ENCODE measurements around the gene CC2D1A. TPM values are rescaled to one million over a fixed set of nuclear protein-coding genes. Genes with fewer than 3 reads are reported as not detected.
A peak's percentile ranks its signal among the peaks of the same experiment; 100 is the strongest.

The CC2D1A gene
- total RNA-seq, 4 donors from 2014 or later: 113 to 294 (median 177) TPM

- H3K4me1 ChIP-seq: peaks cover 9 to 35% (median 29%) of the 10 kb centered on the region in 4 donors
- intact Hi-C loops (cut with DNase I; ENCODE audit: low total_unique reads): no loop called here
- 45% methylated on average over 5 of the region's 5 CpGs; no CpG with 5 or more reads in 1 of the 2 donors for WGBS, 2 donors (ENCODE audit: low coverage in 1 of 2)
- no peak within 1 kb of the TSS for H3K27ac ChIP-seq
- in situ Hi-C loops (cut with MboI; ENCODE audit: low pct_ligation_motif_present in 1 of 4, low pct_unique_long_range_greater_than_20kb in 1 of 4, low sequenced_read_pairs in 3 of 4): loop anchor here (10.0 to 25.0 kb wide), 3 partner anchors 185 to 198 kb away; partner anchors contain the start of genes MISP3 (in 3 of the 4) and PALM3 (in 2 of the 4)
- no peaks in the 10 kb centered on the region for H3K9me3 ChIP-seq
- TF ChIP-seq EP300 (IDR thresholded peaks at IDR 0.05; ENCODE audit: low read depth) (no peak), POLR2AphosphoS5 (IDR thresholded peaks at IDR 0.05) (no peak), POLR2A (IDR thresholded peaks at IDR 0.05) (no peak), CTCF (IDR thresholded peaks at IDR 0.05) (no peak)
- no peak for DNase-seq
- no peaks in the 10 kb centered on the region for H3K27me3 ChIP-seq
- H3K4me3 ChIP-seq: no peak within 1 kb of the TSS
- no peaks in the 10 kb centered on the region for H3K36me3 ChIP-seq
Observed at GRCh38 chr19:13876834-13877233, 29.2 kb upstream of the CC2D1A start, which contains the start of gene NANOS3. Gene NANOS3, plus strand, starts transcription at chr19:13877134. Its CDS starts 115 bp downstream, at chr19:13877249.

GRCh38 chr19:13877303-13877702, 28.7 kb upstream of the CC2D1A start:
- Histone ChIP-seq H3K9me3 (no peaks in the 10 kb centered on the region), H3K27ac (no peak overlapping the region), H3K36me3 (no peaks in the 10 kb centered on the region), H3K4me3 (no peak overlapping the region), H3K27me3 (no peaks in the 10 kb centered on the region), H3K4me1 (peaks cover 10 to 39% (median 33%) of the 10 kb centered on the region in 4 donors)
- in situ Hi-C loops (cut with MboI; ENCODE audit: low pct_ligation_motif_present in 1 of 4, low pct_unique_long_range_greater_than_20kb in 1 of 4, low sequenced_read_pairs in 3 of 4) (loop anchor here (10.0 to 25.0 kb wide), 3 partner anchors 185 to 197 kb away; partner anchors contain the start of genes MISP3 (in 3 of the 4) and PALM3 (in 2 of the 4)), intact Hi-C loops (cut with DNase I; ENCODE audit: low total_unique reads) (no loop called here)
- no peak for DNase-seq
- WGBS, 2 donors (ENCODE audit: low coverage in 1 of 2): 92% methylated on average over 27 of the region's 27 CpGs; no CpG with 5 or more reads in 1 of the 2 donors
- no peak for TF ChIP-seq POLR2AphosphoS5 (IDR thresholded peaks at IDR 0.05)
- no peak for TF ChIP-seq EP300 (IDR thresholded peaks at IDR 0.05; ENCODE audit: low read depth)
- TF ChIP-seq CTCF (IDR thresholded peaks at IDR 0.05): no peak
- no peak for TF ChIP-seq POLR2A (IDR thresholded peaks at IDR 0.05)

GRCh38 chr19:13880059-13881043, 25.6 kb upstream of the CC2D1A start:
- no peaks in the 10 kb centered on the region for H3K9me3 ChIP-seq
- in situ Hi-C loops (cut with MboI; ENCODE audit: low pct_ligation_motif_present in 1 of 4, low pct_unique_long_range_greater_than_20kb in 1 of 4, low sequenced_read_pairs in 3 of 4) (loop anchor here in 2 of 4 donors (10.0 to 25.0 kb wide), 2 partner anchors 174 to 182 kb away; partner anchors contain the start of genes MISP3 (in 1 of the 2) and PALM3 (in 1 of the 2)), intact Hi-C loops (cut with DNase I; ENCODE audit: low total_unique reads) (loop anchor here (2.0 kb wide), 1 partner anchor 194 kb away; no protein-coding TSS in a partner anchor)
- H3K4me3 ChIP-seq: peak overlapping the region in 2 of 4 donors; percentile 18 to 26
- peak overlapping the region; percentile 72 to 85 (median 84) for H3K27ac ChIP-seq
- DNase-seq: peak; percentile 99
- H3K4me1 ChIP-seq: peaks cover 14 to 41% (median 35%) of the 10 kb centered on the region in 4 donors
- H3K36me3 ChIP-seq: no peaks in the 10 kb centered on the region
- no peaks in the 10 kb centered on the region for H3K27me3 ChIP-seq
- TF ChIP-seq POLR2AphosphoS5 (IDR thresholded peaks at IDR 0.05) (peak; percentile 4 to 66 (median 59)), CTCF (IDR thresholded peaks at IDR 0.05) (peak; percentile 97 to 100 (median 98)), POLR2A (IDR thresholded peaks at IDR 0.05) (no peak), EP300 (IDR thresholded peaks at IDR 0.05; ENCODE audit: low read depth) (peak; percentile 18)
- 6 to 30% methylated on average over 2 to 31 of the region's 34 CpGs for WGBS, 2 donors (ENCODE audit: low coverage in 1 of 2)
